Superior temporal gyrus (tissue), 1 donor: ENCODE data around the gene TGM1.

ENCODE experiments used
- DNase-seq: peaks from one replicate; pipeline ENCODE4 v3.0.0-alpha.2; 2016; ENCODE audit errors: extremely low spot score

The TGM1 gene

GRCh38 chr14:24262821-24263733 lies at the start of gene TGM1:
TSS of gene TGM1 (minus strand) at chr14:24263177. CDS start at chr14:24262352, 825 bp downstream.
- DNase-seq, result no peak

- DNase-seq, result no peak
Measured at GRCh38 chr14:24311837-24312615, 49.0 kb upstream of the TGM1 start.

- peak; percentile 44 for DNase-seq
Measured at GRCh38 chr14:24310646-24311604, 47.9 kb upstream of the TGM1 start, which contains the start of gene LTB4R. TSS of gene LTB4R (plus strand) at chr14:24311502. CDS start at chr14:24315652, 4,150 bp downstream.

- no peak for DNase-seq
Measured at GRCh38 chr14:24310265-24310645, 47.3 kb upstream of the TGM1 start.

GRCh38 chr14:24309538-24310264 lies 46.7 kb upstream of the TGM1 start, which contains the start of gene LTB4R2:
TSS of gene LTB4R2 (plus strand) at chr14:24310140. CDS start at chr14:24310665, 525 bp downstream.
- no peak for DNase-seq

GRCh38 chr14:24308342-24309124 lies 45.6 kb upstream of the TGM1 start:
- DNase-seq, result no peak

GRCh38 chr14:24307575-24308341 lies 44.8 kb upstream of the TGM1 start, which contains the start of gene CIDEB:
TSS of gene CIDEB (minus strand) at chr14:24307977. CDS start at chr14:24307858, 119 bp downstream.
- DNase-seq, result peak; percentile 75

GRCh38 chr14:24307156-24307574 lies 44.2 kb upstream of the TGM1 start:
- DNase-seq, result no peak

- DNase-seq, result no peak
Measured at GRCh38 chr14:24304019-24304387, 41.0 kb upstream of the TGM1 start.

GRCh38 chr14:24300326-24300980 lies 37.5 kb upstream of the TGM1 start:
- DNase-seq, result no peak

- peak; percentile 93 for DNase-seq
Measured at GRCh38 chr14:24299255-24300191, 36.5 kb upstream of the TGM1 start, which contains the start of the genes DHRS1 and NOP9. TSS of gene DHRS1 (minus strand) at chr14:24299780. CDS start at chr14:24299106, 674 bp downstream. TSS of gene NOP9 (plus strand) at chr14:24299850. CDS start at chr14:24299955, 105 bp downstream.

GRCh38 chr14:24298892-24299254 lies 35.9 kb upstream of the TGM1 start:
- no peak for DNase-seq

- DNase-seq, result no peak
Measured at GRCh38 chr14:24297190-24297964, 34.4 kb upstream of the TGM1 start.

GRCh38 chr14:24296341-24297157 lies 33.6 kb upstream of the TGM1 start:
- DNase-seq, result peak; percentile 82

- DNase-seq, result no peak
Measured at GRCh38 chr14:24293525-24293924, 30.5 kb upstream of the TGM1 start.
